GM12873 (cell line): ENCODE results near the gene SMAD7.

ENCODE experiments used
- TF ChIP-seq, protein P1 (sequence below): IDR thresholded peaks from 2 replicates; pipeline ENCODE4 v1.5.1; 2012; ENCODE audit warnings: low read depth, mild to moderate bottlenecking, moderate library complexity, low read length, control low read depth; ENCODE audit not compliant: insufficient read depth; ENCODE audit errors: missing control alignments

SMAD7 gene

GRCh38 chr18:48962994-48963561 is 12.3 kb upstream of the SMAD7 start:
- TF ChIP-seq, protein P1, sequence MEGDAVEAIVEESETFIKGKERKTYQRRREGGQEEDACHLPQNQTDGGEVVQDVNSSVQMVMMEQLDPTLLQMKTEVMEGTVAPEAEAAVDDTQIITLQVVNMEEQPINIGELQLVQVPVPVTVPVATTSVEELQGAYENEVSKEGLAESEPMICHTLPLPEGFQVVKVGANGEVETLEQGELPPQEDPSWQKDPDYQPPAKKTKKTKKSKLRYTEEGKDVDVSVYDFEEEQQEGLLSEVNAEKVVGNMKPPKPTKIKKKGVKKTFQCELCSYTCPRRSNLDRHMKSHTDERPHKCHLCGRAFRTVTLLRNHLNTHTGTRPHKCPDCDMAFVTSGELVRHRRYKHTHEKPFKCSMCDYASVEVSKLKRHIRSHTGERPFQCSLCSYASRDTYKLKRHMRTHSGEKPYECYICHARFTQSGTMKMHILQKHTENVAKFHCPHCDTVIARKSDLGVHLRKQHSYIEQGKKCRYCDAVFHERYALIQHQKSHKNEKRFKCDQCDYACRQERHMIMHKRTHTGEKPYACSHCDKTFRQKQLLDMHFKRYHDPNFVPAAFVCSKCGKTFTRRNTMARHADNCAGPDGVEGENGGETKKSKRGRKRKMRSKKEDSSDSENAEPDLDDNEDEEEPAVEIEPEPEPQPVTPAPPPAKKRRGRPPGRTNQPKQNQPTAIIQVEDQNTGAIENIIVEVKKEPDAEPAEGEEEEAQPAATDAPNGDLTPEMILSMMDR, result no peak

DNA sequence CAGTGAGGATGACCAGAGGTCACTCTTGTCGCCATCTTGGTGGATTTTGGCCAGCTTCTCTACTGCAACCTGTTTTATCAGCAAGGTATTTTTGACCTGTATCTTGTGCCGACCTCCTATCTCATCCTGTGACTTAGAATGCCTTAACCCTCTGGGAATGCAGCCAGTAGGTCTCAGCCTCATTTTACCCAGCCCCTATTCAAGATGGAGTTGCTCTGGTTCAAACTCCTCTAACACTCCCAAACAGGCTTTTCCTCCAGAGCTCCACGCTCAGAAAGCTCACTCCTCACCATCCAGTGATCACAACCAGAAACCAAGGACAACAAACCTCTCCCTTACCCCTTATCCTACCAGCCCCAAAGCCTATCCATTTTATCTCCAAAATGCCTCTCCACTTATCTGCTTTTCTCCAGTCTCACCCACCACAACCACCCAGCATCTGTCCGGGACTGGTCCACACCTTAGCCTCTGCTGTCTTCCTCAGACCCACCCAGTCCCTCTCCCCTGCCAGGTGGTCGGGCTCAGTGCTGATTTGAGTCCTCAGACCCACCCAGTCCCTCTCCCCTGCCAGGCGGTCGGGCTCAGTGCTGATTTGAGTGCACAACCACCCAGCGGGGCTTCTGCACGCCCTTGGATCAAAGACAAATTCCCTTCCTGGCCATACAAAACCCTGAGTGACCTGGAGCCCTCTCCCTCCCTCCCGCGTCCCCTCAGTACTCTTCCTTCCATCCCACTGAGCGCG is 11.7 kb upstream of the SMAD7 start:
- TF ChIP-seq, protein P1, result no peak

DNA sequence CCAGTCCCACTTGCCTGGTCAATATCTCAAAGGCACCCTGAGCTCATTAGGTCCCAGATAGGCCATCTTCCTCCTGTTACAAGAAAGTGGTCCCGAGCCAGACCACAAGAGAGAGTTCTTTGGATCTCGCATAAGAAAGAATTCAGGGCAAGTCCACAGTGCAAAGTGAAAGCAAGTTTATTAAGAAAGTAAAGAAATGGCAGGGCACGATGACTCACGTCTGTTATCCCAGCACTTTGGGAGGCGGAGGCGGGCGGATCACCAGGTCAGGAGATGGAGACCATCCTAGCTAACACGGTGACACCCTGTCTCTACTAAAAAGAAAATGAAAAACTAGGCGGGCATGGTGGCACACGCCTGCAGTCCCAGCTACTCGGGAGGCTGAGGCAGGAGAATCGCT is 10.8 kb upstream of the SMAD7 start:
- TF ChIP-seq, protein P1, result no peak

- TF ChIP-seq, protein P1, result no peak
These were observed 9.5 kb upstream of the SMAD7 start for GRCh38 chr18:48959921-48960920.

DNA sequence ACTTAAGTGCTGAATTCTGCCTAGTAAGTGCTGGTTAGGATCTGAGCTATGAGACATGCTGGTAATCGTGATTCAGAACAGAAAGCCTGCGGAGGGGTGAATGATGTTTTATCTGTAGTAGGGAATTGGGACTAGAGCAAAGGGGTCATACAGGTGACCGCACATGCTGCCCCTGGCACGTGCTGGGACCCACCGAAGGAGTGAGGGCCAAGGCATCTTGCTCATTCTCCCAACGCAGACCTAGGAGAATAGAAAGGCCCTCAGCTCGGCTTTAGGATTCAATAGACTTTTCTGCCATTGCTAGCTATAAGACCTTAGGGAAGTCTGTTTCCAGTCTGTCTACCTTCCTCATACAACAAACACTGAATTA is 8.8 kb upstream of the SMAD7 start:
- TF ChIP-seq, protein P1, result no peak

GRCh38 chr18:48958951-48959350 is 8.2 kb upstream of the SMAD7 start:
- TF ChIP-seq, protein P1, result no peak

GRCh38 chr18:48957616-48958015 is 6.9 kb upstream of the SMAD7 start:
- TF ChIP-seq, protein P1, result no peak
